ENCODE measurements around the gene TUSC7. TPM values are rescaled to one million over a fixed set of nuclear protein-coding genes. Genes with fewer than 3 reads are reported as not detected.

The TUSC7 gene
- total and polyA plus RNA-seq, 10 donors: not detected

GRCh38 chr3:116749388-116749787 is 39.8 kb downstream of the TUSC7 start:
- DNase-seq: no peak
- TF ChIP-seq CTCF (IDR thresholded peaks at IDR 0.05 in 8 of 11, conservative IDR thresholded peaks at IDR 0.05 in 3 of 11): no peak
- TF ChIP-seq POLR2A (IDR thresholded peaks at IDR 0.05): no peak
- TF ChIP-seq POLR2AphosphoS5 (IDR thresholded peaks at IDR 0.05): no peak
- Histone ChIP-seq H3K4me1 (no peaks in the 10 kb centered on the region), H3K36me3 (no peaks in the 10 kb centered on the region), H3K9me3 (peaks cover 0 to 5% (median 0%) of the 10 kb centered on the region in 8 donors), H3K27me3 (replicated peaks in 1 of 7) (no peaks in the 10 kb centered on the region), H3K4me3 (no peak overlapping the region), H3K27ac (no peak overlapping the region)
- intact Hi-C loops (cut with DNase I; ENCODE audit: low total_unique reads): no loop called here
- 21 to 33% (median 25%) methylated on average over 3 of the region's 3 CpGs for WGBS, 5 donors

DNA sequence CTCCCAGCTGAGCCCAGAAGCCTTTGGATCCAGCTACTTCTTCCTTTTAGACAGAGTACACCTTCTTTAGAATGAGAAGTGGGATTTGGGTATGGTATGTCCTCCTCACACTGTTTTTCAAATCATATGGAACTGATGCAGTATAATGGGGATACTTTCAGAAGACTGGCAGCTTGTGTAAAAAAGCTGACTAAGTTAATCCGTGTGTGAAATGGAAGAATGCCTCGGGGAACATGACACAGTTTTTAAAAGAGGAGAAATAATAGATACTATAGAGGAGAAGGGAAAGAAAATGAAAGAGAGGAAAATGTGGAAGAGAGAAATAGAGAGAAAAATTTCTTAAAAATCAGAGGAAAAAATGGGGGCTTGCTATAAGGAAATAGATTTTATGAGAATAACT is 47.7 kb downstream of the TUSC7 start:
- no peak for TF ChIP-seq CTCF (IDR thresholded peaks at IDR 0.05 in 8 of 11, conservative IDR thresholded peaks at IDR 0.05 in 3 of 11)
- no peak for TF ChIP-seq POLR2A (IDR thresholded peaks at IDR 0.05)
- TF ChIP-seq POLR2AphosphoS5 (IDR thresholded peaks at IDR 0.05): no peak
- no peaks in the 10 kb centered on the region for H3K4me1 ChIP-seq
- no peaks in the 10 kb centered on the region for H3K36me3 ChIP-seq
- peaks cover 0 to 22% (median 0%) of the 10 kb centered on the region in 7 donors for H3K27me3 ChIP-seq (replicated peaks in 1 of 7)
- H3K27ac ChIP-seq: no peak overlapping the region
- intact Hi-C loops (cut with DNase I; ENCODE audit: low total_unique reads): no loop called here
- H3K9me3 ChIP-seq: no peaks in the 10 kb centered on the region
- H3K4me3 ChIP-seq: no peak overlapping the region
- 49 to 66% (median 63%) methylated on average over 2 of the region's 2 CpGs for WGBS, 5 donors
- DNase-seq: no peak

- intact Hi-C loops (cut with DNase I; ENCODE audit: low total_unique reads): no loop called here
- DNase-seq: no peak
- Histone ChIP-seq H3K27ac (no peak overlapping the region), H3K4me3 (no peak overlapping the region), H3K36me3 (no peaks in the 10 kb centered on the region), H3K4me1 (no peaks in the 10 kb centered on the region), H3K27me3 (replicated peaks in 1 of 7) (peaks cover 0 to 22% (median 0%) of the 10 kb centered on the region in 7 donors), H3K9me3 (no peaks in the 10 kb centered on the region)
- TF ChIP-seq POLR2A (IDR thresholded peaks at IDR 0.05) (no peak), POLR2AphosphoS5 (IDR thresholded peaks at IDR 0.05) (no peak), CTCF (IDR thresholded peaks at IDR 0.05 in 8 of 11, conservative IDR thresholded peaks at IDR 0.05 in 3 of 11) (no peak)
- 74 to 93% (median 76%) methylated on average over 1 of the region's 1 CpG for WGBS, 5 donors
Observed at GRCh38 chr3:116759316-116759715, 49.7 kb downstream of the TUSC7 start.
